LNCAP (cell line): Measurements from ENCODE around the gene ELK3.

Source experiments
- TF ChIP-seq, protein P1 (sequence below): fragments of 450-650 bp; IDR thresholded peaks from 2 replicates; pipeline ENCODE4 v1.5.1; 2017; ENCODE audit warnings: mild to moderate bottlenecking

ELK3 gene

GRCh38 chr12:96156211-96156610 is 38.0 kb upstream of the ELK3 start:
- TF ChIP-seq, protein P1, sequence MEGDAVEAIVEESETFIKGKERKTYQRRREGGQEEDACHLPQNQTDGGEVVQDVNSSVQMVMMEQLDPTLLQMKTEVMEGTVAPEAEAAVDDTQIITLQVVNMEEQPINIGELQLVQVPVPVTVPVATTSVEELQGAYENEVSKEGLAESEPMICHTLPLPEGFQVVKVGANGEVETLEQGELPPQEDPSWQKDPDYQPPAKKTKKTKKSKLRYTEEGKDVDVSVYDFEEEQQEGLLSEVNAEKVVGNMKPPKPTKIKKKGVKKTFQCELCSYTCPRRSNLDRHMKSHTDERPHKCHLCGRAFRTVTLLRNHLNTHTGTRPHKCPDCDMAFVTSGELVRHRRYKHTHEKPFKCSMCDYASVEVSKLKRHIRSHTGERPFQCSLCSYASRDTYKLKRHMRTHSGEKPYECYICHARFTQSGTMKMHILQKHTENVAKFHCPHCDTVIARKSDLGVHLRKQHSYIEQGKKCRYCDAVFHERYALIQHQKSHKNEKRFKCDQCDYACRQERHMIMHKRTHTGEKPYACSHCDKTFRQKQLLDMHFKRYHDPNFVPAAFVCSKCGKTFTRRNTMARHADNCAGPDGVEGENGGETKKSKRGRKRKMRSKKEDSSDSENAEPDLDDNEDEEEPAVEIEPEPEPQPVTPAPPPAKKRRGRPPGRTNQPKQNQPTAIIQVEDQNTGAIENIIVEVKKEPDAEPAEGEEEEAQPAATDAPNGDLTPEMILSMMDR: no peak

DNA sequence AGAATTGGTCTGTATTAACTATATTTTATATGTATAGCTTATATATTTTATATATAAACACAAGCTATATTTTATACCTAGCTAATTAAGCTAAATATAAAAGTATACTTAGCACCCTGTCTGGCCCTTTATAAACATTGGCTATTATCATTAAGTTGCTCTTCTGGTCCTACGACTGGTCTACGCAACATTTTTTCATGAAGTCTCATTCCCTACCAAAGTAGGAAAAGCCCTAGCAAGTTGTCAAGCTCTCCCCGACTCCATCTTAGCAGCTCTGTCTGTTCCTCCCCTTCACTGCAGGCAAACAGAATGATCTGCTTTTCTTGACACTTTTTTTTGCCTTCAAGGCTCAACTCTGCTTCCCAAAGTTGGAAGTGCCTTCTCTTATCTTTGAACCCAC is 36.7 kb upstream of the ELK3 start:
- TF ChIP-seq, protein P1: no peak

DNA sequence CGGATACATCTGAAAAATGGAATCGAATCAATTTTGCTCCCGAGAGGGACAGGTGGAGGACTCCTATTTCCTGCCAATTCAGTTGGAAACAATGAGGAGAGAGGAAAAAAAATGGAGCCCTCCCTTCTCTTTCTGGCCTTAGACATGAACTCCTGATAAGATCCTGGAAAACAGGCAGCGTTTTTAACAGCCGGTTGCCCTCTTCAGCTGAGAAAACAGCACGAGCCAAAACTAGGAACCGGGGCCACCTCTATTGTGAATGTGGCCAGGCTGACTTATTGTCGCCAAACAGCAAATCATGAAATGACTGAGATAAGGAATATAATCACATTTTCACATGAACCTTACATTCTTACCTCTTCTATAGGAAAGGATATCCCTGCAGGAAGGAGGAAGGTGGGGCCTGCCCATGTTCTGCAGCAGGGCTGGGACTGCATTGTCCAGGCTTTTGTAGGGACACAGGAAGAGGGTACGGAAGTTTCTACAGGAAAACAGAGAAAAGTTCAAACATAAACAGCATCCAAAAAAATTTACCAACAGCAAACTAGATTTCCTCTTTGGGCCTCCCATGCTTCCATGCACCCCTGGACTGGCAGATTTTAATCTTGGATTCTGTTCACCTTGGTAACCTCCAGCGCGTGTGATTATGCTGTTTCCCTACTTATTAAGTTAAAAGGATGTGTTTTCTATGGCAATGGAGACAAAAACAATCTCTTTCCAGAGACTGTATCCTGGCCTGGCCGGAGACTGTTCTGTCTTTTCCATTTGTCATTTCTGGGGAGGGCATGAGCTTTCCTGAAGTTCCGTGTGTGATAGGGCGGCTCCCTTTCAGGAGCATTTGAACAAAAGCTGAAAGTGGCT is 29.0 kb upstream of the ELK3 start:
- TF ChIP-seq, protein P1: no peak

DNA sequence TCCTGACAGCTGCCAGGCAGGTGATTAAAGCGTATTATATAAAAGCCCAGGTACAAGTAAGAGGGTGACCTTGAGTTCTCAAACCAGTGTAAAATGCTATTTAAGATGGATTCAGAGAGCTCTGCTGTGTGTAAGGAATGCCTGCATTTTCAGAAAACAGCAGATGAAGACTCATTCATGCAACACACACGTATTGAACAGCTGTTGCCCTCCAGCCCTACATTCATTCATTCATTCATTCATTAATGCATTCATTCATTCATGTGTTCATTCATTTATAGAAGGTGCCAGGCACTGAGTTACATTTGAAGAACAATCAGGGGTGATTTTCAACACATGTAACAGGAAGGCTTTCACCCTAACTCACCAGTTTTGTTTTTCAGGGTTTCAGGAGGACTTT is 27.4 kb upstream of the ELK3 start:
- TF ChIP-seq, protein P1: no peak

- TF ChIP-seq, protein P1: no peak
Measured at GRCh38 chr12:96167492-96167891, 26.7 kb upstream of the ELK3 start.

- TF ChIP-seq, protein P1: no peak
Measured at GRCh38 chr12:96170328-96170727, 23.8 kb upstream of the ELK3 start.

DNA sequence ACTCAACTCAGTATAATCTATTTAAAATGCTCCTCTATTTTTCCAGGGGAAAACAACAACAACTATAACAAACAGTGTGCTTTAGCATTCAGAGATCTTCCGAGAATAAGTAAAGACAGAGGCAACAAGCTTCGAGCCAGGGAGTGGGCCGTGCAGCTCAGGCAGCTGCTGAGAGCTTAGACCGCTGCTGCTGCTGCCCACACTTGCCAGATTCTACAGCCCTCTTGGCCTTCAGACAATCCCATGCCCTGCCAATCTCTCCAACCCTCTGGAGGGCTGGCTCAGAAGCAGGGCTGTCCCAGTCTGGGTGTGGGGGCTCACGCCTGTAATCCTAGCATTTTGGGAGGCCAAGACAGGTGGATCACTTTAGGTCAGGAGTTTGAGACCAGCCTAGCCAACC is 23.4 kb upstream of the ELK3 start:
- TF ChIP-seq, protein P1: no peak
